Trophoblast cell (in vitro differentiated cells and primary cell): ENCODE results near the gene KIF5C.

Source experiments
- DNase-seq, 2 donors: peaks; one replicate each; pipeline ENCODE4 v3.0.0-alpha.2; 2016
- H2AFZ ChIP-seq: 2 replicates; pipeline ENCODE4 v1.6.1; 2013; ENCODE audit warnings: low read length, moderate library complexity, mild to moderate bottlenecking; ENCODE audit not compliant: insufficient read depth, poor library complexity
- H2AK5ac ChIP-seq: 2 replicates; pipeline ENCODE4 v1.6.1; 2013; ENCODE audit warnings: mild to moderate bottlenecking, low read length
- H2BK120ac ChIP-seq: 2 replicates; pipeline ENCODE4 v1.6.1; 2013; ENCODE audit warnings: low read length, mild to moderate bottlenecking, moderate library complexity; ENCODE audit not compliant: insufficient read depth, poor library complexity
- H2BK12ac ChIP-seq: 2 replicates; pipeline ENCODE4 v1.6.1; 2013; ENCODE audit warnings: mild to moderate bottlenecking, low read length, moderate library complexity
- H2BK5ac ChIP-seq: 2 replicates; pipeline ENCODE4 v1.6.1; 2013; ENCODE audit warnings: low read length, low read depth, moderate library complexity, mild to moderate bottlenecking; ENCODE audit not compliant: poor library complexity
- H3K14ac ChIP-seq: 2 replicates; pipeline ENCODE4 v1.6.1; 2013; ENCODE audit warnings: mild to moderate bottlenecking, low read length
- H3K18ac ChIP-seq: 2 replicates; pipeline ENCODE4 v1.6.1; 2013; ENCODE audit warnings: mild to moderate bottlenecking, low read length
- H3K23ac ChIP-seq: 2 replicates; pipeline ENCODE4 v1.6.1; 2013; ENCODE audit warnings: low read length
- H3K27ac ChIP-seq: 2 replicates; pipeline ENCODE4 v1.5.1; 2013; ENCODE audit warnings: low read depth, mild to moderate bottlenecking, inconsistent platforms, low read length, moderate library complexity
- H3K27me3 ChIP-seq: 2 replicates; pipeline ENCODE4 v1.6.1; 2013; ENCODE audit warnings: inconsistent platforms, mild to moderate bottlenecking, low read length, moderate library complexity; ENCODE audit not compliant: insufficient read depth
- H3K36me3 ChIP-seq, 2 experiments: 1 replicate in 1 of 2; 2 replicates in 1 of 2; pipeline ENCODE4 v1.6.1; 2013; ENCODE audit warnings: low read length in 2 of 2, mild to moderate bottlenecking in 2 of 2, moderate library complexity in 1 of 2; ENCODE audit not compliant: insufficient read depth in 2 of 2, control insufficient read depth in 1 of 2
- H3K4ac ChIP-seq: 2 replicates; pipeline ENCODE4 v1.6.1; 2013; ENCODE audit warnings: low read depth, mild to moderate bottlenecking, low read length, moderate library complexity
- H3K4me1 ChIP-seq, 2 experiments: 1 replicate in 1 of 2; 2 replicates in 1 of 2; pipeline ENCODE4 v1.6.1; 2013; ENCODE audit warnings: low read length in 2 of 2, mild to moderate bottlenecking in 2 of 2, moderate library complexity in 1 of 2; ENCODE audit not compliant: insufficient read depth in 2 of 2, control insufficient read depth in 1 of 2
- H3K4me2 ChIP-seq: 2 replicates; pipeline ENCODE4 v1.6.1; 2013; ENCODE audit warnings: inconsistent platforms, mild to moderate bottlenecking, low read length, moderate library complexity
- H3K4me3 ChIP-seq: 2 replicates; pipeline ENCODE4 v1.5.1; 2013; ENCODE audit warnings: mild to moderate bottlenecking, low read depth, low read length, inconsistent platforms
- H3K79me1 ChIP-seq: one replicate; pipeline ENCODE4 v1.6.1; 2013; ENCODE audit warnings: low read length
- H3K79me2 ChIP-seq: 2 replicates; pipeline ENCODE4 v1.6.1; 2013; ENCODE audit warnings: low read length, mild to moderate bottlenecking; ENCODE audit not compliant: control insufficient read depth, insufficient read depth, poor library complexity
- H3K9ac ChIP-seq: 2 replicates; pipeline ENCODE4 v1.6.1; 2013; ENCODE audit warnings: mild to moderate bottlenecking, low read length
- H3K9me3 ChIP-seq: 2 replicates; pipeline ENCODE4 v1.6.1; 2013; ENCODE audit warnings: low read depth, mild to moderate bottlenecking, control low read depth, inconsistent platforms, low read length; ENCODE audit not compliant: insufficient read depth
- H4K12ac ChIP-seq: 2 replicates; pipeline ENCODE4 v1.6.1; 2013; ENCODE audit warnings: low read depth, mild to moderate bottlenecking, low read length, moderate library complexity
- H4K8ac ChIP-seq: 2 replicates; pipeline ENCODE4 v1.6.1; 2013; ENCODE audit warnings: low read depth, mild to moderate bottlenecking, low read length, moderate library complexity
- H4K91ac ChIP-seq: one replicate; pipeline ENCODE4 v1.6.1; 2013; ENCODE audit warnings: low read depth, mild to moderate bottlenecking, low read length, moderate library complexity
- WGBS: extraction: QIAGEN DNeasy Blood & Tissue Kit; methylation state at CpG from one replicate; pipeline ENCODE4 v1.1.7; 2013; ENCODE audit warnings: missing lambda C conversion rate; ENCODE audit not compliant: insufficient read length, insufficient coverage; ENCODE audit errors: extremely low coverage; 5-methylcytosine and 5-hydroxymethylcytosine counted together

Gene KIF5C

DNA sequence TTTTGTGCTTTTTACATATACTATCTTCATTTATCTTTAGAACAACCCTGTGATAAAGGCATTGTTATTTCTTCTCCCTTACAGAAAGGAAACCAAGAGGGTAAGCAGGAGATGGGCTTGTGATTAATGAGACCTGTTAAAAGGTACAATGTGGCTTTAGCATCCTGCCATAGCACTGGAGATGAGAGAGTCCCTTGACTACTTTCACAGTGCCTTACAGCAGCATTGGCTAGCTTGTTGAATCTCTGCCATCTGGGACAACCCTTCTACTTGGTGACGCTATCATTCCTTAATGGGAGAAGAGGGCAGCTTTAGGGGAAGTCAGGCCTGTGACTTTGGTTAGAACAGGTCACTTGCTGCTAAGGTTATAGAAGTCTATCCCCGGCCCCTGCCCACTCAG, 95.4 kb downstream of the KIF5C start:
- Histone ChIP-seq H3K4me2 (no peak overlapping the region), H3K79me2 (no peaks in the 10 kb centered on the region), H3K4me3 (no peak overlapping the region), H2AFZ (no peak overlapping the region), H2BK12ac (no peak overlapping the region), H4K12ac (no peak overlapping the region), H3K27me3 (no peaks in the 10 kb centered on the region), H3K18ac (no peak overlapping the region), H3K27ac (no peak overlapping the region), H3K9ac (no peak overlapping the region), H2BK120ac (no peak overlapping the region), H4K8ac (no peak overlapping the region), H3K79me1 (no peaks in the 10 kb centered on the region), H3K36me3 (no peaks in the 10 kb centered on the region), H4K91ac (no peak overlapping the region), H3K4ac (no peak overlapping the region), H2AK5ac (no peak overlapping the region), H3K14ac (no peak overlapping the region), H3K23ac (no peak overlapping the region), H3K4me1 (no peaks in the 10 kb centered on the region), H2BK5ac (no peak overlapping the region), H3K9me3 (no peaks in the 10 kb centered on the region)
- DNase-seq: no peak
- no CpG with 5 or more reads among the region's 2 CpGs for WGBS

DNA sequence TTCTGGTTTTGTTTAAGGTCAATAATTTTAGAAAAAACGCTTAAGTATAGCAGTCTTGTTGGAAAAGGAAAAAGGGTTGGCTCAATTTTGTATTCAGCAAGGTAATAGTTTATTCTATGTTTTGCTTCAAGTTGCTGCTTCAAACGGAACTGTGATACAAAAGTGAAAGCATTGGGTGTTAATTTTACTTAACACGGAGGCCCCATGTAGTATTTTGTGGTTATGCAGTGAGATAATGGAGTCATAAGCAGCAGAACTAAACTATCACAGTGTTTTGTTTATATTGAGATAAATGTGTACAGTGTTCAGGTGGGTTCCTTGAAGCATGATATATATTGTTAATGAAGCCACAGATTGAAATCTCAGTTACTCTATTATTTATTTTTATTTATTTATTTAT, 96.5 kb downstream of the KIF5C start:
- no peaks in the 10 kb centered on the region for H3K79me2 ChIP-seq
- H3K9me3 ChIP-seq: no peaks in the 10 kb centered on the region
- no peak overlapping the region for H2AK5ac ChIP-seq
- H3K9ac ChIP-seq: no peak overlapping the region
- H4K91ac ChIP-seq: no peak overlapping the region
- no peak overlapping the region for H3K4me2 ChIP-seq
- H3K36me3 ChIP-seq: no peaks in the 10 kb centered on the region
- no peak overlapping the region for H4K8ac ChIP-seq
- no peak overlapping the region for H3K14ac ChIP-seq
- no peak overlapping the region for H3K4me3 ChIP-seq
- no peak overlapping the region for H3K27ac ChIP-seq
- no peak overlapping the region for H3K23ac ChIP-seq
- H2AFZ ChIP-seq: no peak overlapping the region
- DNase-seq: no peak
- H3K27me3 ChIP-seq: no peaks in the 10 kb centered on the region
- no peak overlapping the region for H3K18ac ChIP-seq
- no peaks in the 10 kb centered on the region for H3K4me1 ChIP-seq
- no peak overlapping the region for H3K4ac ChIP-seq
- no peak overlapping the region for H2BK5ac ChIP-seq
- no peak overlapping the region for H2BK12ac ChIP-seq
- WGBS: no CpG with 5 or more reads among the region's 3 CpGs
- H2BK120ac ChIP-seq: no peak overlapping the region
- H4K12ac ChIP-seq: no peak overlapping the region
- no peaks in the 10 kb centered on the region for H3K79me1 ChIP-seq

DNA sequence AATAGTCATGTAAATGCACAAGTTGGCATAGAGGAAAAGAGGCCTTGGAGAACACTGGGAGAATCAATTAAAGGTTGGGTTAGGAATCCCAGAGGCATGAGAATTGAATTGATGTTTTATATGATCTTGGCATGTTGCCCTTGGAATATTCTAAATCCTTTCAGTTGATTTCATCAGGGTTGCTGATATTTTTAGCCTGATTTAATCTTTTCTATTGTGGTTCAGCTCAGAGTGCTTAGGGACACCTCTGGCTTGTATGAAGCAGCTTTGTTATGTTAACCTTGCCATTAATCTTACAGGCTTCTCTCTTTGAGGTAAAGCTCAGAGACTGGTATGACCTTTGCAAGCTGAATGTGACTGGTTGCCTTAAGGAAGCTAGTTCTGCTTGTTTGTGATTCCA, 99.1 kb downstream of the KIF5C start:
- Histone ChIP-seq H4K12ac (no peak overlapping the region), H3K9ac (no peak overlapping the region), H2AFZ (no peak overlapping the region), H2BK5ac (no peak overlapping the region), H3K18ac (no peak overlapping the region), H3K79me1 (no peaks in the 10 kb centered on the region), H4K8ac (no peak overlapping the region), H3K4me1 (no peaks in the 10 kb centered on the region), H3K4me2 (no peak overlapping the region), H2AK5ac (no peak overlapping the region), H3K36me3 (no peaks in the 10 kb centered on the region), H3K27ac (no peak overlapping the region), H3K4me3 (no peak overlapping the region), H3K4ac (no peak overlapping the region), H3K14ac (no peak overlapping the region), H2BK120ac (no peak overlapping the region), H3K27me3 (no peaks in the 10 kb centered on the region), H3K79me2 (no peaks in the 10 kb centered on the region), H4K91ac (no peak overlapping the region), H2BK12ac (no peak overlapping the region), H3K9me3 (no peaks in the 10 kb centered on the region), H3K23ac (no peak overlapping the region)
- no peak for DNase-seq

GRCh38 chr2:148978026-148978685, 103.1 kb downstream of the KIF5C start:
- no peak overlapping the region for H3K4ac ChIP-seq
- no peak overlapping the region for H2BK12ac ChIP-seq
- no peak overlapping the region for H2BK120ac ChIP-seq
- no peaks in the 10 kb centered on the region for H3K27me3 ChIP-seq
- DNase-seq: no peak
- no peak overlapping the region for H3K23ac ChIP-seq
- no peak overlapping the region for H2BK5ac ChIP-seq
- no peak overlapping the region for H4K8ac ChIP-seq
- no peak overlapping the region for H4K12ac ChIP-seq
- no peaks in the 10 kb centered on the region for H3K4me1 ChIP-seq
- H2AK5ac ChIP-seq: no peak overlapping the region
- H3K4me2 ChIP-seq: no peak overlapping the region
- H2AFZ ChIP-seq: no peak overlapping the region
- no peak overlapping the region for H3K27ac ChIP-seq
- H3K4me3 ChIP-seq: no peak overlapping the region
- no peak overlapping the region for H3K9ac ChIP-seq
- no peak overlapping the region for H3K14ac ChIP-seq
- H3K79me1 ChIP-seq: no peaks in the 10 kb centered on the region
- no peaks in the 10 kb centered on the region for H3K9me3 ChIP-seq
- no peak overlapping the region for H3K18ac ChIP-seq
- no CpG with 5 or more reads among the region's 7 CpGs for WGBS
- H4K91ac ChIP-seq: no peak overlapping the region
- H3K36me3 ChIP-seq: no peaks in the 10 kb centered on the region
- H3K79me2 ChIP-seq: no peaks in the 10 kb centered on the region
